PFSK-1 (cell line): ENCODE measurements around the gene TMEM218.

Source experiments
- FOXP2 ChIP-seq: optimal IDR thresholded peaks from 2 replicates; pipeline ENCODE3; 2011; ENCODE audit warnings: borderline replicate concordance, control low read depth, inconsistent platforms; ENCODE audit not compliant: insufficient read depth; ENCODE audit errors: extremely low read length, extremely low read depth
- POLR2AphosphoS5 ChIP-seq: IDR thresholded peaks from 2 replicates; pipeline ENCODE4 v1.6.1; 2012; ENCODE audit warnings: low read depth, mild to moderate bottlenecking, control low read depth, low read length, moderate library complexity
- SIN3A ChIP-seq: IDR thresholded peaks from 2 replicates; pipeline ENCODE4 v1.6.1; 2012; ENCODE audit warnings: mild to moderate bottlenecking, low read length, moderate library complexity, borderline replicate concordance; ENCODE audit not compliant: insufficient read depth
- TAF1 ChIP-seq: IDR thresholded peaks from 2 replicates; pipeline ENCODE4 v1.6.1; 2012; ENCODE audit warnings: low read length, control low read depth, borderline replicate concordance; ENCODE audit not compliant: insufficient read depth
- TF ChIP-seq, protein P1 (sequence below), 2 experiments: IDR thresholded peaks; 2 replicates each; pipeline versions ENCODE4 v1.6.1 to v1.8.0; 2011 to 2012; ENCODE audit warnings: low read depth in 2 of 2, low read length in 2 of 2, control low read depth in 1 of 2, inconsistent platforms in 1 of 2, mild to moderate bottlenecking in 1 of 2, moderate library complexity in 1 of 2; ENCODE audit not compliant: insufficient read depth in 1 of 2

Gene TMEM218

DNA sequence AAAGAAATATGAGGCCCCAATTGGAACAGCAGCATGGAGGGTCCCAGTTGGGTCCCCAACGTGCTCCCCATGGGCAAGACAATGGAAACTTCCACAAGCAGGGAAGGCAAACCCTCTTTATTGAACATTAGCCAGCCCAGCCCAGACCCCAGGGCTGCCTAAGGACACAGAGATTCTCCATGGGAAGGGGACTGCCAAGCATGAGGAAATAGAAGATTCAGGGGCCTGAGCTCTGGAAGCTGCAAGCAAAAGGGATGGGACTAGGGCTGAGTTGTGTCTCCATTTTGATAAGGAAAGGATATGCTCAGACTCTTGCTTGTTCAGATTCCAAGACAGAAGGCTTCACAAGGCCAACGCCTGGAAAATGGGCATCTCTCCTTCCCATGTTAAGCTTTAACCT is 23.3 kb downstream of the TMEM218 start:
- TF ChIP-seq FOXP2 (no peak), POLR2AphosphoS5 (no peak), SIN3A (no peak)
- TF ChIP-seq, protein P1, sequence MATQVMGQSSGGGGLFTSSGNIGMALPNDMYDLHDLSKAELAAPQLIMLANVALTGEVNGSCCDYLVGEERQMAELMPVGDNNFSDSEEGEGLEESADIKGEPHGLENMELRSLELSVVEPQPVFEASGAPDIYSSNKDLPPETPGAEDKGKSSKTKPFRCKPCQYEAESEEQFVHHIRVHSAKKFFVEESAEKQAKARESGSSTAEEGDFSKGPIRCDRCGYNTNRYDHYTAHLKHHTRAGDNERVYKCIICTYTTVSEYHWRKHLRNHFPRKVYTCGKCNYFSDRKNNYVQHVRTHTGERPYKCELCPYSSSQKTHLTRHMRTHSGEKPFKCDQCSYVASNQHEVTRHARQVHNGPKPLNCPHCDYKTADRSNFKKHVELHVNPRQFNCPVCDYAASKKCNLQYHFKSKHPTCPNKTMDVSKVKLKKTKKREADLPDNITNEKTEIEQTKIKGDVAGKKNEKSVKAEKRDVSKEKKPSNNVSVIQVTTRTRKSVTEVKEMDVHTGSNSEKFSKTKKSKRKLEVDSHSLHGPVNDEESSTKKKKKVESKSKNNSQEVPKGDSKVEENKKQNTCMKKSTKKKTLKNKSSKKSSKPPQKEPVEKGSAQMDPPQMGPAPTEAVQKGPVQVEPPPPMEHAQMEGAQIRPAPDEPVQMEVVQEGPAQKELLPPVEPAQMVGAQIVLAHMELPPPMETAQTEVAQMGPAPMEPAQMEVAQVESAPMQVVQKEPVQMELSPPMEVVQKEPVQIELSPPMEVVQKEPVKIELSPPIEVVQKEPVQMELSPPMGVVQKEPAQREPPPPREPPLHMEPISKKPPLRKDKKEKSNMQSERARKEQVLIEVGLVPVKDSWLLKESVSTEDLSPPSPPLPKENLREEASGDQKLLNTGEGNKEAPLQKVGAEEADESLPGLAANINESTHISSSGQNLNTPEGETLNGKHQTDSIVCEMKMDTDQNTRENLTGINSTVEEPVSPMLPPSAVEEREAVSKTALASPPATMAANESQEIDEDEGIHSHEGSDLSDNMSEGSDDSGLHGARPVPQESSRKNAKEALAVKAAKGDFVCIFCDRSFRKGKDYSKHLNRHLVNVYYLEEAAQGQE (IDR thresholded peaks at IDR 0.05; ENCODE audit: insufficient read depth in 1 of 2, low read depth in 2 of 2, low read length in 2 of 2), result no peak

DNA sequence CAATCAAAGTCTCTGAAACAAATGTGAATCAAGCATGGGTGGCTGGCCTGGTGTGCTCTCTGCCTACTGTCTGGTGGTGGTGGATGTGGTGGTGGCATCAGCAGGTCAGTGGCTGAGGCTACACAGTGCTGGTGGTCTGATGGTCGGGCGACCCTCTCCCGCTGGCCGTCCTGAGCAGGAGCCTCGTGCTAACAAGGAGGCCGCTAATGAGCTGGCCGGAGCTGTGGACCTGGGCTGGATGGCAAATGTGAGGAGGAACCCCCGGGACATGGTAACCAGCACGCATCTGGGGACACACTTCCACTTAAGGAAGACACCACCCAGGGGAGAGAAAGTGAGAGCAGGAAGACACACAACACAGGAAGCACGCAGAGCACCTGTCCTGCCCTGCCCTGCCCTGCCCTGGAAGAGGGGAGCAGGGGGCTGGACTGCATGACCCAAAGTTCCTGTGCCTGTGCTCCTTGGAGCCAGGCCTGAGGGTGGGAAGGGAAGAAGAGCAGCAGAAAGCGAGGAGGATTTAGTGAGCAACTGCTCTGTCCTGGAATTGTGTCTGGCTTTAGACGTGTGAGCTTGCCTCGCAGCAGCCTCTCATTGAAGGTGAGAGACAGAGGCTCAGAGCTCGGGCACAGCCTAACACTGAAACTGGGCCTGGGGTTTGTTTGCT is 24.7 kb downstream of the TMEM218 start:
- TF ChIP-seq POLR2AphosphoS5 (no peak), TAF1 (no peak), FOXP2 (no peak), SIN3A (no peak)
- TF ChIP-seq, protein P1 (IDR thresholded peaks at IDR 0.05; ENCODE audit: insufficient read depth in 1 of 2, low read depth in 2 of 2, low read length in 2 of 2), result no peak

DNA sequence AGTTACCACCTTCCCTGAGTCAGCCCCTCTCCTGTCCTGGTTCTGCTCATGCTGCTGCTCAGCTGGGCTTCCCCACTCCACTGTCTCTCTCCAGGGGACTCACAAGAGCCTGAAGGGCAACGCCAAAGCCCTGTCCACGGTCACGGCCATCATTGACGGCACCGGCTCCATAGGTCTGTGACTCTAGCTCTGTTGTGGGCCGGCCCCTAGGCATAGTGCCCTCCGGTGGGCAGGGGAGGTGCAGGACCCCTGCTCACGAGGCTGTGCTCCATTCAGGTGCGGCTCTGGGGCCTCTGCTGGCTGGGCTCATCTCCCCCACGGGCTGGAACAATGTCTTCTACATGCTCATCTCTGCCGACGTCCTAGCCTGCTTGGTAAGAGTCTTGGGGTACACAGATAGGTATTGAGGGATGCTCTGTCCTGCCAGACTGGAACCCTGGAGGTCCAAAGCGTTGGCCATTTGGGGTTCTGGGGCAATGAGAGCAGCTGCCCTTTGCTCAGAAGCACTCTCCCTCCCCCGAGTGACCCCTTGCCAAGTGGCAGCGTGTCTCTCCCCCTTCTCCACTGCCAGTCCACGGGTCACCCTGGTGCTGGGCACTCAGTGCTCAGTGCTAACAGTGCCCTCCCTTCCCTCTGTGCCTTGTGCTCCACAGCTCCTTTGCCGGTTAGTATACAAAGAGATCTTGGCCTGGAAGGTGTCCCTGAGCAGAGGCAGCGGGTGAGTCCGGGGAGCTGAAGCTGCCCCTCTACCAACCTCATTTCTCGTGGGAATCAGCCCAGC is 25.9 kb downstream of the TMEM218 start:
- TF ChIP-seq FOXP2 (no peak), POLR2AphosphoS5 (no peak), TAF1 (no peak), SIN3A (no peak)
- TF ChIP-seq, protein P1 (IDR thresholded peaks at IDR 0.05; ENCODE audit: insufficient read depth in 1 of 2, low read depth in 2 of 2, low read length in 2 of 2), result no peak

DNA sequence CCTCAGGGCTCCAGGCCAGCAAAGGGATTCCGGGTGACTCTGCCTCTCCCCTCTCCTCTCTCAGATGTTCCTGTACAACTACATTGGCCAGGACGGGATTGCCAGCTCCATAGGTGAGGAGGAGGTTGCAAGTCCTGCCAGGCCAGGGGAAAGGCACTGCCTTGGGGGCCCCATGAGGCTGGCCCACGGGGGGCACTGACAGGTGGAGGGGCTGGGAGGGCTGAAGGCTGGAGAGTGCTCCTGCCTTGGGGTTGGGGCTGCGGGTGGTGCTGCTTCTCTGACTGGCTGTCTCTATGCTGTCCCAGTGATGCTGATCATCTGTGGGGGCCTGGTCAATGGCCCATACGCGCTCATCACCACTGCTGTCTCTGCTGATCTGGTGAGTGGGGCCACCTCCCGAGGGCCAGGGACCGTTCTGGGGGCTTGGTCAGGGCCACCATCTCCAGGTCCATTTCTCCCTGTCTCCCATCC is 26.6 kb downstream of the TMEM218 start:
- TF ChIP-seq, protein P1 (IDR thresholded peaks at IDR 0.05; ENCODE audit: insufficient read depth in 1 of 2, low read depth in 2 of 2, low read length in 2 of 2), result no peak
- no peak for TF ChIP-seq POLR2AphosphoS5
- TF ChIP-seq SIN3A, result no peak

DNA sequence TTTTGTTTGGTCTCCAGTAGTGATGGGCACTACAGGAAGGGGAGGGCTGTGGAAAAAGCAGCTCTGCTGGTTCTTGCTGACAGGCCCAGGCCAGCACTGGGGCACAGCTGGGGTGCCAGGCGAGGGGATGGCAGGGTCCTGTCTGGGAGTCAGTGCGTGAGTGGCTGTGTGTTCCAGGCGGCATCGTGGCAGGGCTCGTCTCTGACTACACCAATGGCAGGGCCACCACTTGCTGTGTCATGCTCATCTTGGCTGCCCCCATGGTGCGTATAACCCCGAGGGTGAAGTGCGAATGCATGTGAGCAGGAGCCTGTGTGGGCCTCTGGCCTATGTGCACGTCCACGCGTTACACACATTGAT is 27.4 kb downstream of the TMEM218 start:
- TF ChIP-seq POLR2AphosphoS5 (no peak), SIN3A (no peak), FOXP2 (no peak), TAF1 (no peak)
- TF ChIP-seq, protein P1 (IDR thresholded peaks at IDR 0.05; ENCODE audit: insufficient read depth in 1 of 2, low read depth in 2 of 2, low read length in 2 of 2), result no peak
